Measurements from ENCODE around the gene BOLL.

DNA sequence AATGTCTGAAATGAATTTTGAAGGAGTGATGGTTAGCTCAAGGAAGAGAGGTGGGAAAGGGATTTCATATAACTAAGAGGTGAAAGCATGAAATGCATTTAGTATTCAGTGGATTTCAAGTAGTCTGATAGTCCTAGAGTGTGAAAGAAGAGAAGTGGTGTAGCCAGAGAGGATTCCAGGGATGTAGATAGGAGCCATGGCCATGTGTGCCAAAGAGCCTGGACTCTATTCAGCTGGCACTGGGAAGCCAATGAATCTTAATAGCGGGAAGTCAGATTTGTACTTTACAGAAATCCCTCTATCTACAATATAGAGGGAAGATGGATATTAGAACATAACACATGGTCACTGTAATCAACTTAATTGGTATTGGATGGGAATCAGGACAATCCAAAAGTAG lies 8.3 kb upstream of the BOLL start:
- no peak for TF ChIP-seq CTCF (conservative IDR thresholded peaks at IDR 0.05; ENCODE audit: low read depth, low read length)
- TF ChIP-seq EZH2 (IDR thresholded peaks at IDR 0.05; ENCODE audit: borderline replicate concordance, low read depth, low read length, poor library complexity, severe bottlenecking): no peak

Data from A673 (cell line).